Hippocampal formation (tissue), 2 donors: Measurements from ENCODE around the gene CTNNBIP1.
"Not testable (repeated sequence)": the region's sequence is repeated elsewhere in the genome, so short reads cannot be mapped to it uniquely, and the experiment has no call there.

Experiments
- DNase-seq, 2 donors: peaks; one replicate each; lab custom pipeline; 2025; lab: John Stamatoyannopoulos, UW

CTNNBIP1 gene

GRCh38 chr1:9803003-9803918 is 106.8 kb downstream of the CTNNBIP1 start:
- DNase-seq: not testable (repeated sequence)

- no peak for DNase-seq
These were observed 108.2 kb downstream of the CTNNBIP1 start for GRCh38 chr1:9801909-9802308.
